Measurements from ENCODE around the gene WDR37.

- TF ChIP-seq CTCF (IDR thresholded peaks at IDR 0.05) (no peak), POLR2A (IDR thresholded peaks at IDR 0.05) (no peak)
Measured at GRCh38 chr10:1130995-1131790, 75.0 kb downstream of the WDR37 start.
